Gastrocnemius medialis (tissue), 4 donors: ENCODE results near the gene DPH2.

ENCODE experiments used
- CTCF ChIP-seq, 5 experiments: fragments of 450-650 bp in 3 of 5; fragments of 200-600 bp in 2 of 5; sonication (generic) in 2 of 5; IDR thresholded peaks in 4 of 5; conservative IDR thresholded peaks in 1 of 5; 1 replicate in 4 of 5; 2 replicates in 1 of 5; pipeline ENCODE4 v1.5.1; 2016 to 2019; ENCODE audit warnings: antibody characterized with exemption in 5 of 5, mild to moderate bottlenecking in 3 of 5, moderate library complexity in 3 of 5
- POLR2A ChIP-seq, 2 donors: fragments of 450-650 bp; IDR thresholded peaks; one replicate each; pipeline ENCODE4 v1.6.1; 2017; ENCODE audit warnings: antibody characterized with exemption in 2 of 2, mild to moderate bottlenecking in 2 of 2, moderate library complexity in 2 of 2

GRCh38 chr1:43952731-43953346 lies 17.0 kb upstream of the DPH2 start:
- TF ChIP-seq CTCF (IDR thresholded peaks at IDR 0.05 in 4 of 5, conservative IDR thresholded peaks at IDR 0.05 in 1 of 5) (no peak), POLR2A (IDR thresholded peaks at IDR 0.05) (no peak)
